ENCODE measurements around the gene SNRPA1.

- no peak for TF ChIP-seq CTCF (IDR thresholded peaks at IDR 0.05)
- no peak for TF ChIP-seq POLR2A (IDR thresholded peaks at IDR 0.05)
These were observed 27.1 kb upstream of the SNRPA1 start for GRCh38 chr15:101322016-101322695.
